ENCODE measurements around the gene PTPN5.
"Not testable (repeated sequence)": the region's sequence is repeated elsewhere in the genome, so short reads cannot be mapped to it uniquely, and the experiment has no call there.

Gene PTPN5

DNA sequence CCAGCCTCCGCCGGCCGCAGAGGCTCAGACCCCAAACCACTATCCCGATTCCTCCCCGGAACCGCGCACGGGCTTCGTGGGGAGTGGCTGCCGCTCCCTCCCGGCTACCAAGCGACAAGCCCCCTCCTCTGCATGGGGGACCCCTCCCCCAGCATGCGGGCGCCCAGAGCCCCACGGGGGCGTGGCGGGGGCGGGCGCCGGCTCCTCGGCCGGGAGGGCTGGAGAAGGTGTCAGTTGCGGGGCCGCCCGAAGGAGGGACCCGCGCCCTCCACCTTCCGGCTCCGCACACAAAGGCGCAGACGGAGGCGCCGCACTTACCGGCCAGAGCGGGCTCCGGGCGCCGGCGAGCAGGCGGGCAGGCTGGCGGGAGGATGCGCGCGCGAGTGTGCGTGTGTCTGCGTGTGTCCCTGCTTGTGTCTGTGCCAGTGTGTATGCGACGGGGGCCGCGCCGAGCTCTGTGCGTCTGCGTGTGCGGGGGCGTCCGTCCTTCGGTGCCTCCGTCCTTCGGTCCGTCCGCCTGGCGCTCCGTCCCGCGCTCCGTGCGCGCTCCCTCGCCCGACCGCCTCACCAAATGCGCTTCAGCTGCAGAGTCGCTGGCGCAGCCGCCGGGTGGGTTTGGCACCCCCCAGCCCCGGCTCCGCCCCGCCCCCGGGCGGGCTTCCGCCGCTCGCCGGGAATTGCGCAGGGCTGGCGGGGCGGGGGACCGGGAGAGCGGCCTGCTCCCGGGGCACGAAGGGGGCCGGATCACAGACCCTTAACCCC lies at the start of gene PTPN5:
Gene PTPN5, minus strand, starts transcription at position 592 of the 762 bp plus-strand sequence. CDS start 19,840 bp downstream, outside the sequence.
- in situ Hi-C loops (cut with MboI; ENCODE audit: low sequenced_read_pairs) = no loop called here

DNA sequence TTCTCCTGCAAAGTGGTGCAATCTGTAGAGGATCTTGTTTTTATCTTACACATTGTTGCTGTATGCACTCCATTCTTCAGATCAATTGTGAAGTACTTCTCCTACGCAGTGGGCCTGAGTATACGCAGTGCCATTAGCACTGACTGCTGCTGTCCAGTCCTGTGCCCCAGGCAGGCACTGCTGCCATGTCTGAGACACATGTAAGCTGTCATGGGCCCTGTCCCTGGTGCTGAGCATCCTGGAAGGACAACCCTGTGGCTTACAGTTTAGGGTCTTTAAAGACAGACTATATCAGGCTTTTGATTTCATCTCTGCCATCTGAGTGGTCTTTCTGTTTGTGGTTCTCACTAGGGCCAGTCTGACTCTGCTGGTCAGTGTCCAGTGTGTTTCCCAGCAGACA lies 44.8 kb upstream of the PTPN5 start:
- in situ Hi-C loops (cut with MboI; ENCODE audit: low sequenced_read_pairs) = no loop called here

DNA sequence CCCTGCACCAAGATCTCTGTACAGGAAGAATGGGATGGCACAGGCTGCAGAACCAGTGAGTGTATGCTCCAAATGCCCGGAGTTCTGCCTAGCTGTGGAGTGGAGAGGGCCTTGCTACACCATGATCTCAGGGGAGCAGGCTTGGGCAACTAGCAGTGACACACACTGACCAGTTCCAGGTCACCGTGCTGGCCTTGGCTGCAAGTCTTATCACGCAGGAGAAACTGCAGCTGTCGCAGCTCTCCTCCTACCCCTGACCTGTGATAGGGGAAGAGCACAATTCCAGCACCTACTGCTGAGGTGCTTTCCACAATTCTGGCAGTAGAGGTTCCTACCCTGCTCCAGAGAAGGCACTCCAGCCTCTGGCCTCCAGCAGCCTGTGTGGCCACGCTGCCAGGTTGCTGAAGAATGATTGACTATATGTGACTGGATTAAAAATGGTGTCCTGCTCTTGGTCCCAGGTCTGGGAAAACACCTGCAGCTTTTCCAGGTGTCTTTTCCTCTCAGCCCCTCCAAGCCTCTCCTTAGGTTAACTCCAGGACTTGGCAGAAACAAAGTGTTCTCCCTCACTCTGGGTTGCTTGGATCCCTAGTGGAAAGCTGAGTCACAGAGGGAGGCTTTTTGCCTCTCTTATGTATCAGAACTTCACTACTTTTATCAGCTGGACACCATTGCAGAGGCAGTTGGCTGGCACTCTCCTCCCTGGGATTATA lies 43.3 kb upstream of the PTPN5 start:
- in situ Hi-C loops (cut with MboI; ENCODE audit: low sequenced_read_pairs) = no loop called here

DNA sequence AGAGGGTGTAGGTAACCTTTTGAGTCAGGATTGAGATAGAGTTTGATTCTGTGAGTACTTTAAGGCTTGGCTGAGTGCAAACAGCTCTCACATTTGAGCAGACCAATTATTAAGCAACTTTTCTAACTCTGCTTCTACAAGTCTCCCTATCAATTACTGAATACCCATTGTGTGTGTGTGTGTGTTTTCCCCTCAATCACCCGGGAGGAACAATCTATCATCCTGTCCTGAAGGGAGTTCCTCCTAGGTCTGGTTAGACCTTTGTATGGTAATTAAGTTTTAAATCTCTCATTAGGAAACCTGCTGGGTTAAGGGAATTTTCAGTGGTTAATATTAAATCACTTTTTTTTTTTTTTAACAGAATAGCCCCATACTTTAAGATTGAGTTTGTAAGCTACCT lies 28.6 kb upstream of the PTPN5 start:
- in situ Hi-C loops (cut with MboI; ENCODE audit: low sequenced_read_pairs) = not testable (repeated sequence)

DNA sequence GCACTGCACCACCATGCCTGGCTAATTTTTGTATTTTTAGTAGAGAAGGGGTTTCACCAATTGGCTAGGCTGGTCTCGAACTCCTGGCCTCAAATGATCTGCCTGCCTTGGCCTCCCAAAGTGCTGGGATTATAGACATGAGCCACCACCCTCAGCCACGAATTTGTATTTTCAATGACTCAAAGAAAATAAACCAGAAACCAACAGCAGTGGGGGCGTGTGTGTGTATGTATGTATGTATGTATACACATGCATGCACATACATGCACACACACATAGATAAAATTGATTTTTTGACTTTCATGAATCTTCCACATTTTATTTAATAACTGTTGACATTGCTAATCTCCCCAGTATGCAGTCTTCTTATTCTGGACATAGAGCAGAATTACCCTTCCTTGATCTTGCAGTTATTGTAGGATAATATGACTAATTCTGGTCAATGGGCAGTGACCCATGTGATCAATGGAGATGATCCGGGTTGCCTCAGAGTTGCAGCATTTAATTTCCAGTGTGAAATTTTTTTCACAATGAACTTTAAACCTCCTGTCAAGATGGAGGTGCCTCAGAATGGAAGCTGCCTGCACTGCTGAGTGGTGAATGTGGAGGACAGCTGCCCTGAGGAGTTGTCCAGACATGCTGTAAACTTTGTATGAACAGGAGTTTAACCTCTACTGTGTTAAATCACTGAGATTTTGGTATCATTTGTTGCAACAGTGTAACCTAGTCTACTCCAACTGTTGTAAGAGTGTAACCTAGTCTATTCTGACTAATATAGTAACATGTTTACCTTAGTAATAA lies 12.8 kb upstream of the PTPN5 start:
- in situ Hi-C loops (cut with MboI; ENCODE audit: low sequenced_read_pairs) = no loop called here

DNA sequence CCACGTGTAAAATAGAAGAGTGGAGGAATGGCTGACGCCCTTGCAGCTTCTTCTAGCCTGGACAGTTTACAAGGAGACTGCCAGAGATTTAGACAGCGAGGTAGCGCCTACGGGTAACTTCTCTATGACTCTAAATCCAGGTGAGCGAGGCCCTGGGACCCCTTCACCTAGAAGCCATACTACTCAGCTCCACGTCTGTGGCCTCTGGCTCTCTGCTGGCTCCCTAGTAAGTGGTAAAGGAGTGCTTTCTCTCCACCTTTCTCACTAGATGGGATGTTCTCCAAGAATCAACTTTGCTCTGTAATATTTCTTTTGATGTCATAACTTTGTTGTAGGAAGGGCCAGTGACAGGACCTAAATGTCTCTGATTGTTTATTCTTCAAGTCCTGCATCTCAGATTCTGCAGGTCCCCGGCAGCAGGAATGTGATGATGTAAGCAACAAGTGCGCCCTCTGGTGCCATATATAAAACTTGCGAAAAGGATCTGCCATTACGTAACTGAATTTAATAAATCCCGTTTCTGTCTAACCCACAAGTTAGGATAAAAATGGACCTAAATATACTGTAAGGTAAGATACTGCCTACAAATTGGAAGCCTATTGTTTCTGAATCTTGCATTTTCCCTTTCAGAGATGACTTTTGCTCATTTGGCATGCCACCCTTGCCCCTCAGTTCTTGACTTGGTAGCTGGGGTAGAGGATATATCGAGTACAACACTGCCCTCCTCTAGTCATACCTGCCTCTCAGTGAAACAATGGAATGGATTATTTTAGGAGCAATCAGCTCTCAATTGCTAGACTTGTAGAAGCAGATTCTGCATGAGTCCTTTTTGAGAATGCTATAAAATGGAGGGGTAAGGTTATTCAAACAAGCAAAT lies 11.0 kb upstream of the PTPN5 start:
- in situ Hi-C loops (cut with MboI; ENCODE audit: low sequenced_read_pairs) = no loop called here

DNA sequence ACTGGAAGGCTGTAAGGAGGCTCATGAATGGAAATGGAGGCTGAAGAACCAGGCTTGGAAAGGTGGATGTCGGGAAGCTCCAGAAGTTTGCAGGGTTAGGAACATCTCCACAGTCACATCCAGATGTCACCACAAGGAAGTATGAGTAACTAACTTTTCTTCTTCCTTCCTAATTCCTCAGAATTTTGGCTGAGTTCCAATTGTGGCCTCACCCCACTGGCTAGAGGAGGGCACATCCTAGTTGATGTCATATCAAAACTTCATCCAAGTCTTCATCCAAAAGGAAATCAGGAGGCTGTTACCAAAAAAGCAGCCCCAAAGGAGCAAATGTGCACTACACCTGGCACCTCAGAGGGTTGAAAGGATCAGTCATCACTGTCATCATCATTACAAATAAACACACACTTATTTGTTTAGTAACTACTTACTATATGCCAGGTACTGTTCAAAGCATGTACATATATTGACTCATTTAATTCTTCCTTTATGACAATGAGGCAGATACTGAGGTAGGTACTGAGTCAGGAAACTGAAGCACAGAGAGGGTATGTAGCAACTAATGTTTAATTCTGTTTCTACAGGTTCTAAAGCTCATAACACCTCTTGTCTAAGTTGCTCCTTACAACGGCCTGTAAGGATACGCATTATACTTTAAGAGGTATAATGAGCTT lies 7.3 kb upstream of the PTPN5 start:
- in situ Hi-C loops (cut with MboI; ENCODE audit: low sequenced_read_pairs) = no loop called here

DNA sequence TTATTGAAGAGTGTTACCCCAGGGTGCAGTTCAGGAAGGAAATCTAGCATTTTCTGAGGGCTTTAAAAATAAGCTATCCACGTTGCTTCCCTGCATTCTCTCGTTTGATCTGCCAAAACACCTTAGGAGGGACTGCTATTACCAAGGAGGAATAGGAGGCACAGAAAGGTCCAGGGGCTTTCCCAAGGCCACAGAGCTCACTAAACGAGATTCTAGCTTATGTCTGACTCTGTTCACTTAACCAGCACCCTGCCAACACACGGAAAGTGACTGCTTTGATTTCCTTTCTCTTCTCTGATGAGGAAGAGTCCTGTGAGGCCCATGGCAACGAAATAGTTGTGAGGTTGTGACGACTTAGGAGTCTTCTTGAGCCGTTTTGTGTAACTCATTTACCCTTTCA lies 3.4 kb upstream of the PTPN5 start:
- in situ Hi-C loops (cut with MboI; ENCODE audit: low sequenced_read_pairs) = no loop called here

DNA sequence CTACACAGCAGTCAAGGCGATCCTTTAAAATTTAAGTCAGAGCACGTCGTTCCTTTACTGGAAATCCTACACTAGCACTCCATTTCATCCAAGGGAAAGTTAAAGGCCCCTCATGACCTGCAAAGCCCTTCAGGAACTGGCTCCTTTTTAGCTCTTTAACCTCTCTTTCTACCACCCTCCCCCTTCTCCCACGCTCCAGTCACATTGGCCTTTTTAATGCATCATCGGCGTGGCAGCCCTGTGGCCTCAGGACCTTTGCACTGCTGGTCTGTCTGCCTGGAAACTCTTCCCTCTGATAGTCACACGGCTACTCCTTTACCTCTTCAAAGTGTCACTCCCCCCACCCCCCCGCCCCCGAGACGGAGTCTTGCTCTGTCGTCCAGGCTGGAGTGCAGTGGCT lies 1.2 kb upstream of the PTPN5 start:
- in situ Hi-C loops (cut with MboI; ENCODE audit: low sequenced_read_pairs) = no loop called here

DNA sequence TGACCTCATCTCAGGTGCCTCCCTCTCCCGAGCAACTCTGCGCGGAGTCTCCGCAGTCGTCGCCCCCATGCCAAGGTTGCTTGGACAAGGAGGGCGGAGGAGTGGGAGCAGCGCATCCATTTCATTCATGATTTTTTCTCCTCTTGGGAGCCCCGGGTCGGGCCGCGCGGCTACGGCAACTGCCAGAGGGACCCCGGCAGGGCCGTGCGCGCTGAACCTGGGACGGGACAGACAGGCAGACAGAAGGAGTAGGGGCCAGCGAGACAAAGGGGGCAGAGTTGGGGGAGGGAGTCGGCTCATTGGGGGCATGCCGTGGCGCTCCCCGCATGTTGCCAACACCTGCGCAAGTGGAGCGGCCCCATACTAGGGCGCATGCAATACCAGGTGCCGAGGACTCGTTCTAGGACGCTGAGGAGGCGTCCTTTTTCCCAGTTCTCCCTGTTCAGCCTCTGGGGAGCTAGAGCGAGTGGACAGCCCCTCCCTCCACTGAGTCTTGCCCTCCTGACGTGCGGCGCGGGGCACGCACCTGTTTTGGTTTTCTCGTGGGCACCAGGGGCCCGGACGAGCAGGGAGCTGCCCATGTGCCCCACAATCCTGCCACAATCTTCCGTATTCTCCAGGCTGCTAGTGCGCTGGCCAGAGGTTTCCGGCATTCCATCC lies 501 bp upstream of the PTPN5 start:
- in situ Hi-C loops (cut with MboI; ENCODE audit: low sequenced_read_pairs) = no loop called here

DNA sequence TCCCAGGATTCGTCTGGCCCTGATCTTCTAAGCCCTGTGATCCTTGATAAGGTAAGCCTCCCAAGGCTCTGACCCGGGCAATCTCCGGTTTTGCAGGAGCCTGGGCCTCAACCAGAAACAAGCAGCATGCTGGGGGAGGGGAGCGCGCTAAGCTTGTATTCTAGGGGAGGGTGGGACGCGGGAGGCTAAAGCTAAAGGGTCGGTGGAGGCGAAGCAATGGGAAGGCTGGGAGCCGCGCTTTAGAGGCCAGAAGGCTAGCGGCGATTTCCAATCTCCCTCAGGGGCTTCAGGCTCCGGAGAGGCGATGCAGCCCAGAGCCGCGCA lies 753 bp downstream of the PTPN5 start:
- in situ Hi-C loops (cut with MboI; ENCODE audit: low sequenced_read_pairs) = no loop called here

DNA sequence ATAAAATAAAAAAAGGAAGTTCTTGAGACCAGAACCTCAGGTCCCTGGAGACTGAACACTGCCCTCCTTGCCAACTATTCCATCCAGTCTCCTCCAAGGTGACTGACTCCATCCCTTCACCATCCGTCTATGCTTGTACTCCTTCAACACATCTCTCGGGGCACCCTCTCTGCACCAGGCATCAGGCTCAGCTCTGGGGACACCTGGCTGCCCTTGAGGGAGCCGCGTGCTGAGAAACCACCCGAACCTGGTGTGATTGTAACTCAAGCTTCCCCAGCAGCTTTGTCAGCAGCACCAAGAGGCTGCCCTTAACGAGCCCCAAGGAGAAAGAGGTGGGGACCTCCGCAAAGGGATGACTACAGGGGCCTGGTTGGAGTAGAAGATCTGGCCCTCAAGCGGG lies 1.7 kb downstream of the PTPN5 start:
- in situ Hi-C loops (cut with MboI; ENCODE audit: low sequenced_read_pairs) = no loop called here

DNA sequence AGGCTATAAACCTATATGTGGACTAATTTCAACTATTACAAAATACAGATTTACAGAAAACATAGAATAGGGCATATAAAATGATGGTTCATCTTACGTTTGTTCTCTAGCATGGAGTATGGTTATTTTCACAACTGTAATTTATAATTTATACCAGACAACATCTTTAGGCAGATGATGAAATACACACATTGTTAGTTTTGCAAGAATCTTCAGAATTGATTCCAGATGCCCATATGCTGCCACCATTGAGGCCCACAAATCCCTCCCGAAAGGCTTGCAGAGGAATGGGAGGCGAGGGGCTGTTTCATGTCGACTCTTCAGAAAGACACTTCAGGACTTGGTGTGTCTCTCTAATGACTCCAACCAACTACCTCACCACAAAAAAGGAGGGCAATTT lies 6.2 kb downstream of the PTPN5 start:
- in situ Hi-C loops (cut with MboI; ENCODE audit: low sequenced_read_pairs) = no loop called here

DNA sequence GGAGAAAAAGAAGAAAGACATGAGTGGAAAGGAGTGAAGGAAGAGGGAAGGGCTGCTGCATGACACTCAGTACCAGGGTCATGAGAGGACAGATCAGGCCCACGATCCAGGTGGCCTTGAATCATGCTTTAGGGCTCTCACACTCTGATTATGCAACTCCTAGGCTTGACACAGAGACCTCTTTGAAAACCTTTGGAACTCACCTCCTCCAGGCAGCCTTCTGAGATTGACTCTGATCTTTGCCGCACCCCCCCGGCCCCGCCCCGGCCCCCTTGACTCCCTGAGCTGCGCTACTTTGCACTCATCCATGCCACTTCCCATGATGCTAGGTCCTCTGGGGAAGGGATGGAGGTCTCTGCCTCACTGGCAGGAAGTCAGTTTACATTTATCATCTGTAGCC lies 10.7 kb downstream of the PTPN5 start:
- in situ Hi-C loops (cut with MboI; ENCODE audit: low sequenced_read_pairs) = no loop called here

DNA sequence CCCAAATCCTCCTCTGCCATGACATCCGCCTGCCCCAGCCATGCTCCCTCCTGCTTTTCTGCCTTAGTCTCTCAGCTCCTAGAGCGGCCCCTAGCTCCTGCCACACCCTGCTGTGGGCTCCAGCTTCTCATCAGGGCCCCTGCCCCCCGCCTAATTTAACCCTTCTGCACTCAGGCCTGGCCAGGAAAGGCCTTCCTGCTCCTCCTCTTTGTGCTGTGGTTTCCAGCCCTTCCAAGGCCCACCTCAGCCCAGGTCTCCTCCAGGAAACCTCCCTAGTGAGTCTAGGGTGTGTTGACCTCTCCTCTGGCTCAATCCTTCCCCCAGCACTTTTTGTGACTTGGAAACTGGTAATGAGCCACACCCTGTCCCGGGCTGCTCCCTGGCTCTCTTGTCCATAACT lies 11.3 kb downstream of the PTPN5 start:
- in situ Hi-C loops (cut with MboI; ENCODE audit: low sequenced_read_pairs) = no loop called here

DNA sequence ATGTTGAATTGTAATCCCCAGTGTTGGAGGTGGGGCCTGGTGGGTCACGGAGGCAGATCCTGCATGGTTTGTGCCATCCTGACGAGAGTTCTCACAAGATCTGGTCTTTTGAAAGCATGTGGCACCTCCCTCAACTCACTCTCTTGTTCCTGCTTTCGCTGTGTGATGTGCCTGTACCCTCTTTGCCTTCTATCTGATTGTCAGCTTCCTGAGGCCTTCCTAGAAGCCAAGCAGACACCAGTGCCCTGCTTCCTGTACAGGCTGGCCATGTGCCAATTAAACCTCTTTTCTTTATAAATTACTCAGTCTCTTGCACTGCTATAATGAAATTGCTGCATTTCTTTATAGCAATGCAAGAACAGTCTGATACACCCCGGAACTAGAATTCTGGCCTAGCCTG lies 13.1 kb downstream of the PTPN5 start:
- in situ Hi-C loops (cut with MboI; ENCODE audit: low sequenced_read_pairs) = no loop called here

DNA sequence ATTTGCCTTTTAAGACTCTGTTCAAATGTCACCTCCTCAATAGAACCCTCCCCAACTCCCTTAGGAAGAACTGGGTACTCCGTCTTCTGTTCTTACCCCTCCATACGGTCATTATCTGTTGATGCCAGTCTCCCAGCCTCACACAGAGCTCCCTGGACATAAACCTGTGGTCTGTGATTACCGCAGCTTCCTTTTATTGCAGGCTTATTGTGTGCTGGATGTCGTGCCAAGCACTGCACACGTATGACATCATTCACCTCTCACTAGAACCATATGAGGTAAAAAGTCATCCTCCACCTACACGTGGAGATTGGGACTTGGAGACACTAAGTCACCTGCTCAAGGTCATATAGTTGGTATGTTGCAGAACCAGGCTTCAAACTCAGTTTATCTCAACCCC lies 15.3 kb downstream of the PTPN5 start:
- in situ Hi-C loops (cut with MboI; ENCODE audit: low sequenced_read_pairs) = no loop called here

DNA sequence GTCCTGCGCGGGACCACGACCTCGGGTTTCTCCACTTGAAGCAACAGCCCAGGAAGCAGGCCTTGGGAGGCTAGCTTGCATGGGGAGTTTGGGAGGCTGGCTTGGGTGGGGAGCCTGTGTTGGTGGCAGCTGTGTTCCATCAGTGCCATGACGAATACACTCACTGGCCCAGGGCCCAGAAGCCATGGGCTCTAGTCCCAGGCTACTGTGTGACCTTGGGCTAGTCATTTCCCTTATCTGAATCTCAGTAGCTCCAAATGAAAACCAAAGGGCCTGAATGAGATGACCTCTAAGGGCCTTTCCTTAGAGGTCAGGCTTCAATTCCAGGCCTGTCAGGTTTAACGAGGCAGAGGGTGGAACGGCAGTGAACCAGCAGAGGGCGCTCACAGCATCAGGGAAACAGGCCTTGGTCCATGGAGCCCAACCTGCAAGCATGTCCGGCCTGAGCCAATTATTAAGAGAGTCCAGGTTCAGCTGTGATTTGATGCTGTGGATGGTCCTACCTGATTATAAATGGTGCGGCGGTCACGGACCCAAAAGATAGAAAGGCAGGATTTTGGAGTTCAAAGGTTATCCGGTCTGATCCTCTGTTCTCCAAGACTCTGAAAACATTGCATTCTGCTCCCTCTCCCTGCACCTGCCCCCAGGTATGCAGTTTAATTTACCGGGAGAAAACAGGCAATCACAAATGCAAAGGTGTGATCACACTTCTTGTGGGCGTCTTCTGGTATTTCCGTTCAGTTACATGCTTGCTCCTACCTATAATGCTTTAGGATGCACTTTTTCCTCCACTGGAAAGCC lies 15.9 kb downstream of the PTPN5 start:
- in situ Hi-C loops (cut with MboI; ENCODE audit: low sequenced_read_pairs) = no loop called here

DNA sequence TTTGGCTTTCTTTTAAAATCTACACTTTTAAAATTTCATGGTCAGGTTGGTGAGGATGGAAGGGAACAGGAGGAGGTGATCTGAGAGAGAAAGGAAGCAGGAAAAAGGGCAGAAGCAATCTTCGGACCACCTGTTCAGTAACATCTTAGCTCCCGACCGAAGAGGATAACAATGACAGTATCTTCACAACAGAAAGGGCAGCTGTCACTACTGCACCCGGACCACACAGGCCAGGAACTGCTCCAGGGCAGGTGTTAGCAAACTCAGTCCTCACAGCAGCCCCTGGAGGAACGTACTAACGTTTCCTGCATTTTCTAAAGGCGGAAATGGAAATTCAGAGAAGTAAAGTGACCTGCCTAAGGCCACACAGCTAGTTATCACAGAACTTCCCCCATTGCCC lies 16.8 kb downstream of the PTPN5 start:
- in situ Hi-C loops (cut with MboI; ENCODE audit: low sequenced_read_pairs) = no loop called here
